ENCODE results near the gene FAM107B. TPM values are rescaled to one million over a fixed set of nuclear protein-coding genes. Genes with fewer than 3 reads are reported as not detected.

Gene FAM107B
- total and polyA plus RNA-seq, 2 of the 13 experiments (the other 11 are each of a cell fraction or from before 2014, with no cell fraction given) = 15.7 to 24.8 TPM

GRCh38 chr10:14821635-14822375, 47.1 kb upstream of the FAM107B start:
- H3K36me3 ChIP-seq (replicated peaks in 1 of 2; ENCODE audit: control insufficient read depth in 1 of 2, insufficient read depth in 2 of 2, low read length in 2 of 2) = no peaks in the 10 kb centered on the region
- no peaks in the 10 kb centered on the region for H4K20me1 ChIP-seq (ENCODE audit: insufficient read depth, low read length)
- H3K27ac ChIP-seq (ENCODE audit: extremely low read length, insufficient read depth, low read length) = no peak overlapping the region
- POLR2A ChIA-PET = no interaction called here
- DNase-seq (ENCODE audit: low spot score) (no peak), FAIRE-seq (no peak), ATAC-seq (no peak)
- H3K4me2 ChIP-seq (ENCODE audit: low read depth, low read length) = no peak overlapping the region
- CTCF ChIA-PET (ENCODE audit: low intra/inter-chr PET ratio, low total read pairs) = no interaction called here
- 49% methylated on average over 6 of the region's 6 CpGs for WGBS (ENCODE audit: low lambda C conversion rate)
- no peaks in the 10 kb centered on the region for H3K4me1 ChIP-seq (ENCODE audit: insufficient read depth, low read length)
- BruUV-seq (replicated peaks) = no TSS peak
- H3K79me2 ChIP-seq (ENCODE audit: insufficient read depth, low read length) = no peaks in the 10 kb centered on the region
- peaks cover 0 to 1% of the 10 kb centered on the region in 2 experiments; a peak in 1 of 5 replicates for H3K27me3 ChIP-seq (ENCODE audit: control insufficient read depth in 1 of 2, insufficient read depth in 2 of 2, low read length in 2 of 2)
- no peak overlapping the region for H2AFZ ChIP-seq (ENCODE audit: low read length)
- intact Hi-C loops (cut with micrococcal nuclease; ENCODE audit: unreplicated experiment) = no loop called here
- in situ Hi-C loops (cut with HindIII; ENCODE audit: extremely low pct_ligation_motif_present, low pct_unique_long_range_greater_than_20kb) = loop anchor here (5.0 to 25.0 kb wide), 2 partner anchors 325 to 635 kb away; no protein-coding TSS in a partner anchor
- TF ChIP-seq PRMT3 (CRISPR knock-in tag; IDR thresholded peaks at IDR 0.05; ENCODE audit: borderline replicate concordance, low read depth) (no peak), ZNF792 (CRISPR knock-in tag; IDR thresholded peaks at IDR 0.05) (no peak), ZNF256 (CRISPR knock-in tag; conservative IDR thresholded peaks at IDR 0.05) (no peak)
- TF ChIP-seq, protein P1, sequence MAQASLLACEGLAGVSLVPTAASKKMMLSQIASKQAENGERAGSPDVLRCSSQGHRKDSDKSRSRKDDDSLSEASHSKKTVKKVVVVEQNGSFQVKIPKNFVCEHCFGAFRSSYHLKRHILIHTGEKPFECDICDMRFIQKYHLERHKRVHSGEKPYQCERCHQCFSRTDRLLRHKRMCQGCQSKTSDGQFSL (CRISPR knock-in tag; IDR thresholded peaks at IDR 0.05) = no peak
- TF ChIP-seq, protein P2, sequence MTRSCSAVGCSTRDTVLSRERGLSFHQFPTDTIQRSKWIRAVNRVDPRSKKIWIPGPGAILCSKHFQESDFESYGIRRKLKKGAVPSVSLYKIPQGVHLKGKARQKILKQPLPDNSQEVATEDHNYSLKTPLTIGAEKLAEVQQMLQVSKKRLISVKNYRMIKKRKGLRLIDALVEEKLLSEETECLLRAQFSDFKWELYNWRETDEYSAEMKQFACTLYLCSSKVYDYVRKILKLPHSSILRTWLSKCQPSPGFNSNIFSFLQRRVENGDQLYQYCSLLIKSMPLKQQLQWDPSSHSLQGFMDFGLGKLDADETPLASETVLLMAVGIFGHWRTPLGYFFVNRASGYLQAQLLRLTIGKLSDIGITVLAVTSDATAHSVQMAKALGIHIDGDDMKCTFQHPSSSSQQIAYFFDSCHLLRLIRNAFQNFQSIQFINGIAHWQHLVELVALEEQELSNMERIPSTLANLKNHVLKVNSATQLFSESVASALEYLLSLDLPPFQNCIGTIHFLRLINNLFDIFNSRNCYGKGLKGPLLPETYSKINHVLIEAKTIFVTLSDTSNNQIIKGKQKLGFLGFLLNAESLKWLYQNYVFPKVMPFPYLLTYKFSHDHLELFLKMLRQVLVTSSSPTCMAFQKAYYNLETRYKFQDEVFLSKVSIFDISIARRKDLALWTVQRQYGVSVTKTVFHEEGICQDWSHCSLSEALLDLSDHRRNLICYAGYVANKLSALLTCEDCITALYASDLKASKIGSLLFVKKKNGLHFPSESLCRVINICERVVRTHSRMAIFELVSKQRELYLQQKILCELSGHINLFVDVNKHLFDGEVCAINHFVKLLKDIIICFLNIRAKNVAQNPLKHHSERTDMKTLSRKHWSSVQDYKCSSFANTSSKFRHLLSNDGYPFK (CRISPR knock-in tag; IDR thresholded peaks at IDR 0.05; ENCODE audit: borderline replicate concordance) = no peak
- no peaks in the 10 kb centered on the region for H3K9me3 ChIP-seq (ENCODE audit: low read length)
- H3K9ac ChIP-seq (ENCODE audit: insufficient read depth, low read depth, low read length) = no peak overlapping the region
- no peak overlapping the region for H3K4me3 ChIP-seq (replicated peaks in 1 of 3; ENCODE audit: insufficient read depth in 1 of 3, low read depth in 2 of 3, low read length in 3 of 3)
